Inflammatory macrophage treated with lipopolysaccharide for 1 hour (primary cell): ENCODE data around the gene ATF1.

ENCODE experiments used
- DNase-seq, 2 donors: peaks; one replicate each; pipeline ENCODE4 v3.0.0-alpha.2; 2020 to 2022

ATF1 gene

GRCh38 chr12:50763639-50764285 is at the start of gene ATF1:
TSS of gene ATF1 (plus strand) at chr12:50764101. CDS start at chr12:50780146, 16,045 bp downstream.
- DNase-seq, result peak; percentile 89 to 90

- no peak for DNase-seq
Observed at GRCh38 chr12:50715174-50715573, 48.7 kb upstream of the ATF1 start.

GRCh38 chr12:50718760-50719159 is 45.1 kb upstream of the ATF1 start:
- no peak for DNase-seq

GRCh38 chr12:50720085-50720484 is 43.8 kb upstream of the ATF1 start:
- DNase-seq, result no peak

- DNase-seq, result no peak
Observed at GRCh38 chr12:50720501-50720900, 43.4 kb upstream of the ATF1 start.

- DNase-seq, result no peak
Observed at GRCh38 chr12:50723865-50724264, 40.0 kb upstream of the ATF1 start.

GRCh38 chr12:50725011-50725942 is 38.6 kb upstream of the ATF1 start:
- DNase-seq, result no peak

- no peak for DNase-seq
Observed at GRCh38 chr12:50727466-50727865, 36.4 kb upstream of the ATF1 start.

GRCh38 chr12:50728417-50728816 is 35.5 kb upstream of the ATF1 start:
- no peak for DNase-seq

- DNase-seq, result no peak
Observed at GRCh38 chr12:50728841-50729240, 35.1 kb upstream of the ATF1 start.

GRCh38 chr12:50732591-50732990 is 31.3 kb upstream of the ATF1 start:
- peak in 1 of 2 donors; percentile 34 for DNase-seq

- DNase-seq, result no peak
Observed at GRCh38 chr12:50733706-50734105, 30.2 kb upstream of the ATF1 start.

- DNase-seq, result peak in 1 of 2 donors; percentile 29
Observed at GRCh38 chr12:50734409-50735263, 29.3 kb upstream of the ATF1 start.

- DNase-seq, result no peak
Observed at GRCh38 chr12:50739611-50740010, 24.3 kb upstream of the ATF1 start.

- DNase-seq, result no peak
Observed at GRCh38 chr12:50740307-50740706, 23.6 kb upstream of the ATF1 start.

- DNase-seq, result no peak
Observed at GRCh38 chr12:50742776-50743175, 21.1 kb upstream of the ATF1 start.

GRCh38 chr12:50745861-50746260 is 18.0 kb upstream of the ATF1 start:
- peak; percentile 87 to 90 for DNase-seq

GRCh38 chr12:50746431-50746830 is 17.5 kb upstream of the ATF1 start:
- DNase-seq, result peak; percentile 55 to 72

GRCh38 chr12:50747817-50748216 is 16.1 kb upstream of the ATF1 start:
- DNase-seq, result peak in 1 of 2 donors; percentile 2

GRCh38 chr12:50749459-50749882 is 14.4 kb upstream of the ATF1 start:
- DNase-seq, result no peak

- no peak for DNase-seq
Observed at GRCh38 chr12:50750366-50750765, 13.5 kb upstream of the ATF1 start.

GRCh38 chr12:50751948-50752721 is 11.8 kb upstream of the ATF1 start:
- peak; percentile 4 to 55 for DNase-seq
